ENCODE measurements around the gene MOGAT3.
"Not testable (repeated sequence)": the region's sequence is repeated elsewhere in the genome, so short reads cannot be mapped to it uniquely, and the experiment has no call there.

MOGAT3 gene

GRCh38 chr7:101203740-101204738 is 3.2 kb upstream of the MOGAT3 start:
- not testable (repeated sequence) for DNase-seq

- no peak for DNase-seq
Measured at GRCh38 chr7:101202603-101202918, 1.7 kb upstream of the MOGAT3 start.

- no peak for DNase-seq
Measured at GRCh38 chr7:101201695-101202602, 1.1 kb upstream of the MOGAT3 start.

GRCh38 chr7:101200504-101200861 is 353 bp downstream of the MOGAT3 start:
- no peak for DNase-seq

- DNase-seq, result not testable (repeated sequence)
Measured at GRCh38 chr7:101199522-101199921, 1.3 kb downstream of the MOGAT3 start.

- no peak for DNase-seq
Measured at GRCh38 chr7:101198476-101198875, 2.4 kb downstream of the MOGAT3 start.

GRCh38 chr7:101197991-101198390 is 2.8 kb downstream of the MOGAT3 start:
- no peak for DNase-seq

- no peak for DNase-seq
Measured at GRCh38 chr7:101195884-101196283, 5.0 kb downstream of the MOGAT3 start.

- no peak for DNase-seq
Measured at GRCh38 chr7:101189109-101189508, 11.7 kb downstream of the MOGAT3 start.

GRCh38 chr7:101186844-101187428 is 13.9 kb downstream of the MOGAT3 start:
- no peak for DNase-seq

- DNase-seq, result no peak
Measured at GRCh38 chr7:101186194-101186593, 14.6 kb downstream of the MOGAT3 start.

- no peak for DNase-seq
Measured at GRCh38 chr7:101185258-101185839, 15.5 kb downstream of the MOGAT3 start.

GRCh38 chr7:101180130-101180755 is 20.6 kb downstream of the MOGAT3 start, which contains the start of gene NAT16:
Gene NAT16 (minus strand): TSS chr7:101180293. CDS start chr7:101174807, 5,486 bp downstream.
- DNase-seq, result no peak

GRCh38 chr7:101179713-101180112 is 21.1 kb downstream of the MOGAT3 start:
- no peak for DNase-seq

- no peak for DNase-seq
Measured at GRCh38 chr7:101179117-101179516, 21.7 kb downstream of the MOGAT3 start.

- DNase-seq, result no peak
Measured at GRCh38 chr7:101177644-101178043, 23.2 kb downstream of the MOGAT3 start.

GRCh38 chr7:101175664-101176063 is 25.2 kb downstream of the MOGAT3 start:
- DNase-seq, result no peak

GRCh38 chr7:101174322-101174854 is 26.4 kb downstream of the MOGAT3 start:
- DNase-seq, result no peak

GRCh38 chr7:101173752-101174244 is 27.0 kb downstream of the MOGAT3 start:
- no peak for DNase-seq

GRCh38 chr7:101172854-101173751 is 27.7 kb downstream of the MOGAT3 start:
- no peak for DNase-seq
